SK-N-MC (cell line): ENCODE measurements around the gene C17orf78.
"Not testable (repeated sequence)": the region's sequence is repeated elsewhere in the genome, so short reads cannot be mapped to it uniquely, and the experiment has no call there.

Experiments used
- EZH2 ChIP-seq: fragments of 200-600 bp; sonication (generic); IDR thresholded peaks from one replicate; pipeline ENCODE4 v1.6.1; 2017; ENCODE audit warnings: antibody characterized with exemption
- POLR2AphosphoS5 ChIP-seq: IDR thresholded peaks from 2 replicates; pipeline ENCODE4 v1.6.1; 2012; ENCODE audit warnings: mild to moderate bottlenecking, low read depth, low read length, borderline replicate concordance

DNA sequence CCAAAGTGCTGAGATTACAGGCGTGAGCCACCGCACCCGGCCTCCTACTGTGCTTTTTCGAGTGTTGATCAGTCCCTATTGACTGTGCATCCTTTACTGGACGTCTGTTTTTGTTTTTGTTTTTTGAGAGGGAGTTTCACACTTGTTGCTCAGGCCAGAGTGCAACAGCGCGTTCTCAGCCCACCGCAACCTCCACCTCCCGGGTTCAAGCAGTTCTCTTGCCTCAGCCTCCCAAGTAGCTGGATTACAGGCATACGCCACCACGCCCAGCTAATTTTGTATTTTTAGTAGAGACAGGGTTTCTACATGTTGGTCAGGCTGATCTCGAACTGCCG, 32.3 kb downstream of the C17orf78 start:
- not testable (repeated sequence) for TF ChIP-seq POLR2AphosphoS5, EZH2
